GM19397 (cell line): ENCODE results near the gene UBA3.

Experiments
- ATAC-seq: cut with Tn5 transposase; IDR thresholded peaks from one replicate; pipeline ENCODE4 v1.9.1; 2021; ENCODE audit warnings: mild to moderate bottlenecking, moderate library complexity; ENCODE audit not compliant: unreplicated experiment

The UBA3 gene

DNA sequence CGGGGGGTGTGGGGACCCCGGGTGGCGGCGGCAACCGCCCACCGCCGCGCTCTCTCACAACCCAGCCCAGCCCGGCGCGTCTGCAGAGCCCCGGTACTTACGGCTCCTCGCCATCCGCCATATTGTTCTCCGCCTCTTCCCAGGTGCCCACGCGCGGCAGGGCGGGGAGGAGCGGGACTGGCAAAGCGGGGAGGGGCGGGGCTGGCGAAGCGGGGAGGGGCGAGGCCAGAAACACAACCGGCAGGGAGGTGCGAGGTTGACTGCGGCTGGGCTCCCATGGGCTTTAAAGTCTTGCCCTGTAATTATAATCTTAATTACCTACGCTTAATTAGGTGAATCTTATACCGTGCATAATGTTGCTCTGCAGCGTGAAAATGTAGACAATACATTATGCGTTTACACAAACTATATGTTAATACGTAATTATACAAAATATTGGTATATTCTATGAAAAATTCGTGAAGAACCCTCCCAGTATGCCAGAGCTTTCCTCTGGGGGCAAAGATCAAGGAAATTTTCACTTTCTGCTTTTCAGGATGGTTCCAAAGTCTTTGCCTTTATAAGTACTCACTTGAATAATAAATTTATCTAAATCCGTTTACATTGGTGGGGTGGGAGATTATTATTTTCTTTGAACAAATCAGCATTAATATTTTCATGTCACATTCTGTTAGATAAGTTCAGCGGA lies at the start of gene UBA3:
Gene UBA3, minus strand, starts transcription at position 133 of the 688 bp plus-strand sequence. Its CDS starts 12 bp downstream, at position 121.
- ATAC-seq: peak; percentile 57

DNA sequence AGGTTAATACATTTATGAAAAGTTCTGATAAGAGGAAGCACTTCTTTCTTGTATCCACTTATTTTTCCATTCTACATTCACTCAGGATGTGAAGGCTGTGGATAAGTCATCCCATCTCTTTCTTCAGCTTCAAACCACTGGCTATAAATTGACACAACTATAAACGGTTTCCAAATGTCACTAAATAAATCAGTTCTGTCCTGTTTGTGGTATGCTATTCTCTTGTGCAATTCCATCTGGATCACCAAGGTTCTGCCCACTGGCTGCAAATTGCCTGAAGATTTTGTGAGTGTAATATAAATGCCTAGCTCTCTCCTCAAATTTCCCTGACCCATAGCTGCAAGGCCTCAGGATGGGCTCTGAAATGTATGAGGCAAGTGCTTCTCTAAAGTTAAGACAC lies 49.4 kb upstream of the UBA3 start:
- ATAC-seq: no peak

DNA sequence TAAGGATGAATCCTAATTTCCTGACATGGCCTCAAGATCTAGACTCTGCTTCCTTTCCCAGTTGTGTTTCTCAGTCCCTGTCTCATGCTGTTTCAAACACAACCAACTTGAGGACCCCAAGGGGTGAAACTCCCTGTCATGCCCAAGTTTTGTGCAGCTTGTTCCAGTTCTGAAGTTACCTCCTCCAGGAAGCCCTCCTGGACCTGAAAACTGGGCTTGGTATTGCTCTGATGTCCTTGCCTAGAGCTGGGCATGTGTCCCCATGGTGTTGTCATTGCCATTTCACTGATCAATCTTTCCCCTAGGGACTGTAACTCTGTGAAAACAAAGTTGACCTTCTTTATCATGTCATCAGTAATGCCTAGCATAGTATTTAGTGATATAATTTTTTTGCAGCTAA lies 48.3 kb upstream of the UBA3 start:
- ATAC-seq: no peak

DNA sequence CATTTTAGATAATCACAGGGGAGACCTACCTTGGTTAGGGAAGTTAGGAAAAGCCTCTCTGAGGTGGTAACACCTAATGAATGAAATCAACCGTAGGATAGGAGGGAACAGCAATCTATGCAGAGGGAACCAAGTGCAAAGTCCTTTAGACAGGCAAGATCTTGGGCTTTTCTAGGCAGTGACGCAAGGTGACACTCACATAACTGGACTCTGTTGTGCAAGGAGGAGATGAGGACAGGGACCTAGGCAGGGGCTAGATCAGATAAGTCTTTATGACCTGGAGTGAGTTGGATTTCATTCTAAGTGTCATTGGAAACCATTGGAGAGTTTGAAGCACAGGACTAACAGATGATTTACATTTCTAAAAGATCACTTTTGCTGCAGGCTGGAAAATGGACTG lies 46.8 kb upstream of the UBA3 start:
- ATAC-seq: no peak

DNA sequence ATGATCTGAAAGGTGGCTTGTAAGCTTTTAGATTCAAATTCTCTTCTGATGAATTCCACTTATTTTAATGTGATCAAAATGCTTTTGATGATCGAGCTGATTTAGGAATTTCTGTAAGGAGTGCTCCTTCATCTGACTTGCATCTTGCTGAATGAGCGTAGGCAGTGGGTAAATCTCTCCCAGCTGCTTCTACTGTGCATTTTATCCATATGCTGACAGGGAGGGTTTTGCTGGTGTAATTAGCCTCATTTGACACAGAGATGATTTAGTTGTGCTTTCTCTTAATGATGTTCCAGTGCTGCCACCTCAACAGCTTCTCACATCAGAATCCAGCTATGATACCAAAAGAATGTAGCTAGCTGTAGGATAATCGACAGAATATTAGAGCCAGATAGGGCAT lies 46.1 kb upstream of the UBA3 start:
- no peak for ATAC-seq

DNA sequence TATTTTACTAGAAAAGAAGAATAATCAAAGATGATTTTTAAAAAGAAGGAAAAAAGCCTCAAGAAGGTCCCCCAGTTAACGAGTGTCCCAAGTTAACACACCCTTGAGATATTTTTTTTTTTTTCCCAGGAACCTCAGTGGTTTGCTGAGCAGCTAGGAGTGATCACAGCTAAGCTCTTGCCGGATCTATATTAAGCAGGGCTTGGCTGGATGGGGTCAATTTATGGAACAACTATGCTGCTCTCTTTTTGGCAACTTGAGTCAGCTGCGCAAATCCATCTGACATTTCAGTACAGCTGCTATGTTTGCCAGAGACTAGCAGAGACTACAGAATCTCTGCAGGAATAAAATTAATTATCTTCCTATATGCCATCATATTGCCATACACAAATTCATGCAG lies 42.2 kb upstream of the UBA3 start, which contains the start of gene LMOD3:
Gene LMOD3, minus strand, starts transcription at position 193 of the 400 bp plus-strand sequence. CDS start 209 bp downstream, outside the sequence.
- ATAC-seq: no peak

DNA sequence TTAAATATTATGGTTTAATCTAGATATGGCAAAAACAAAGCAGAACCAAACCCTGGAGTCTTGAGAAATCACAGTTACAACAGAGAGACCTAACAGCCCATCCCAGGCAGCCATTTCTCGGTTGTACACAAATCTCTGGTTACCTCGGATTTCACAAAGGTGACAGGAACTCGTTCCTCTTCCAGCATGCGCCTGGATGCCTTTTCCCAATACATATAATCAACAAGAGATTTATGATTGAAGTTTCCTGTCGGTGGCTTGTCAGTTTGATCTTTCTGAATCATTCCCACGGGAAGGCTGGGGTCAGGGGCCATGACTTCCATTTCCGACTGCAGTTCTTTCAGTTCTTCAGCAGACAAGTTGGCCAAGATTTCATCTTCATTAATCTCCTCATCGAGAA lies 41.8 kb upstream of the UBA3 start:
- no peak for ATAC-seq

DNA sequence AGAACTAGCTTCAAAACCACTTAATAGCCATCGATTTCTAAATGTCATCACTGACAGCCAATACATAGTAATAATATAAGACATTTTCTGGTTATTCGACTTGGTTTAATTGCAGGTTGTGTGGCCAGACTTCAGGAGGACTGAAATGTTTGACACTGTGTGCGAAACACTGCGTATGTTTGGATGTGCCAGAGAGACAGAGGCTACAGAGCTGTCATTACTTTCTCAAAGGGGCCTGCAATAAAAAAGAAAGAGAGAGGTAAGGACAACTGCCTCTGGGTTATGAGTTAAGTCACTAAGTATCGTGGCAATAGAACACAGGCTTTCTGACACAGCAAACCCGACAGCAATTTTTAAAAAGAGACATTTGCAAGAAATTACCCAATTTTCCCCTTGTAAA lies 41.3 kb upstream of the UBA3 start:
- no peak for ATAC-seq

DNA sequence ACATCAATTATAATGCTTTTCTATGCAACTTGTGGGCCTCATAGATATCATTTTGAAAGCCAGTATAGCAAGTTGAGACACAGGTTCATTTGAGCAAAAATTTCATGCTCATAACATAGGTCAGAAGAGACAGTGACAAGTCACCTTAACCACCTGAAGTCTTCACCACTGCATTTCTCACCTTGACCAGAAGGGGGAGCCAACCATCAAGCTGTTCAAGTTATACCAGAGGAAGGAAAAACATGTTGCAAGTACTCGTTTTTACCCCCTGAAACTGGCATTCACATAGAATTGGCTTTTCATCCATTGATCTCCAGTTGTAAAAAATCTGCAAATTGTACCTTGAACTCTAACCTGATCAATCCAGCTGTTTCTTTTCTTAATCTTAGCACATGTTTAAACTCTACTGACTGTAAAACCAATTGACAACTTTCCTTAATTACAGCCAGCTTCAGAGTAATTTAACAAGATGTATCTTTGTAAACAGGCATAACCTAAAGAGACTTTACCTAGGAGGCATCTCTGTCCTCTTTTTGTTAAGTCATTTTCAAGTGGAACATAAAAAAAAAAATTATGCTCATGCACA lies 40.8 kb upstream of the UBA3 start:
- ATAC-seq: peak; percentile 83

DNA sequence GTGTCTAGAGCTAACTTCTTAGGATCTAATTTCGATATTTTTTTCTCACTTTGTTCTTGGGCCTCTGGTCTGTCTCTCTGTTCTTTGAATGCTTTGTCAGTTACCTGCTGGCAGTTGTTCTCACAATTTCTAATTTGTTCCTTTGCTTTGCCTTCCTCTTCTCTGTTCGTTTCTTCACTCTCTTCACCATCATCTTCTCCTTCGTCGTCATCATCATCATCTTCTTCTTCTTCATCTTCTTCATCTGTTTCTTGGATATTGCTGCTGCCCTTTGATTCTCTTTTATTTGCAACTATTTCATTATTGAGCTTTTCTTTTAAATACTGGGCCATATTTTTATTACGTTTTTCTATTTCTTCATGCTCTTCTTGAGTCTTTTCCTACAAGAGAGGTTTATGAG lies 39.5 kb upstream of the UBA3 start:
- ATAC-seq: no peak

DNA sequence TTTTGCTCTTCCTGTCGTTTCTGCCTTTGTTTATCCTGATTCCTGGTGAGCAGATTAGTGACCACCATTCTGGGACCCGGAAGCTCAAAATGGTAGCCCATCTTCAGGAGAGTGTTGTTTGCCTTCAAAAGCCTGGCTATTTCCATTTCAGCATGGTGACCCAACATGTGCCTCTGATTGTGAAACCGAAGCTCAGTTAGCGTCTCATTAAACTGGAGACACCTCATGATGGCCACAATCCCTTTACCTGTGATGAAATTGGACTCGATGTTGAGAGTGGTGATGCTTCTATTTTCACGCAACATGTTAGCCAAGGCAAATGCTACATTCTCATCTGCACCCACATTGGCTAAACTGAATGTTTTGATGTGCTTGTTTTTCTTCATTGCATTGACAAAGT lies 39.0 kb upstream of the UBA3 start:
- no peak for ATAC-seq

DNA sequence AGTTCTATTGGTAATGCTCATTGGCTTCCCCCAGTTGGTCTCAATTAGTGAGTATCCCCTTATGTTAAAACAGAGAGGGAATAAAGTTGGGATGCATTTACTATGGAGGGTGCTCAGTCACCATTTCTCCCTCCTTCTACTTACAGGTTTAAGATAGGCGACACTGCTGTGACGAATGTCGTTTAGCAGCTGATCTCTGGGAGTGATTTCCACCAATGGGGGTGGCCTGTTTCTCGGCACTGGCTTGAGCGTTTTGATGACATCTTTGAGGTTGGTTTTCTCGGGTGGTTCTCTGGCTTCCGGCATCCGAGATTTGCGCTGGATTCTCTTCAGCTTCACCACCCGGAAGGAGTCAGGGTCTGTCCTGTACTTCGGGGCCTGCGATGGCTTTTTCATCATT lies 38.4 kb upstream of the UBA3 start:
- no peak for ATAC-seq

DNA sequence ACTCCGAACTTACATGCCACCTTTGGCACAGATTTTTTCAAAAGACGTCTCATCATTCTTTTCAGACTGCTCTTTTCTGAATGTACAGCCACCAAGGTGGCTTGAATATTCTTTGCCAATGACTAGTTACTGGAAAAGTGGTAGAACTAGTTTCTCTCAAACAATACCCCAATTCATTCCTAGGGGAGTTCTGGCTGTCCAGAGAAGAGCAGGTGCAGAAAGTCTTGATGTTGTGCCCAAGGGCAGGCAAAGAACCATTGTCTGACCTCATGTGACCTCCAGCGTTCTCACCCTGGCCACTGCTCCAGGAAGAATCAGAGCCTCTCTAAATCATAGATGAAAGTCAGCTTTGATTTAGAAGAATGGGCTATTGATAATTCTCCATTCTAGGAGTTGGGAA lies 36.7 kb upstream of the UBA3 start:
- no peak for ATAC-seq

DNA sequence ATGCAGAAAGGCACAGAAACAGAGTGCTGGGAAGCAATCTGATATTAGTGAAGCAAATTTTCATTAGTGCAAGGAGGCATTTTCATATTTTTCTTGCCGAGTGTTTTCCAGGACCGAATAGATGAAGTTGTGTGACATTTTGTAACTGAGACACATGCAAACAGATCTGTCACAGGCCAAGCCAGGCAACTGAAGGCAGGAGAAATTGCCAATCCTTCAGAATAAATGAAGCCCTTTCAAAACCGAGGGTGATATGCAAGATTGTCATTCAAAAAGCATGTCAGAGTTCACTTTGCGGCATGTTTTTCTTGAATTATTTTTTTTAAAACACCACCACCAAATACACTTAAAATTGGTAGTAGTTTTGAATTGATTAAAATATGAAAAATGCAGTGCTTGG lies 36.0 kb upstream of the UBA3 start:
- ATAC-seq: no peak

DNA sequence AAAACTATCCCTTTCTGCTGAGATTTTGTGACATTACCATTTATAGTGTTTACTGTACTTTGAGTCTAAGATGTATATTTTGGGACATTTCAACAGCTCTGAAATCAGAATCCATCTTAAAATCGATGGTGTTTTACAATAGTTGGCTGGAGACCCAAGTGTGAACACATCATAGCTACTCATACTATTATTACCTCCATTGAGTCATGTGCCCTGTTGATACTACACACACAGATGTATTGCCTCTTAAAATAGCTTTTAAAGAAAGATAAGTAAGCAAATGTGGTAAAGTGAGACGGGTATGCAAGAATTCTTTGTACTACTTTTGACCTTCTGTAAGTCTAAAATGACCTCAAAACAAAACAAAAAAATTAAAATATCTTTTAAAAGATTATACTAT lies 35.6 kb upstream of the UBA3 start:
- ATAC-seq: no peak

DNA sequence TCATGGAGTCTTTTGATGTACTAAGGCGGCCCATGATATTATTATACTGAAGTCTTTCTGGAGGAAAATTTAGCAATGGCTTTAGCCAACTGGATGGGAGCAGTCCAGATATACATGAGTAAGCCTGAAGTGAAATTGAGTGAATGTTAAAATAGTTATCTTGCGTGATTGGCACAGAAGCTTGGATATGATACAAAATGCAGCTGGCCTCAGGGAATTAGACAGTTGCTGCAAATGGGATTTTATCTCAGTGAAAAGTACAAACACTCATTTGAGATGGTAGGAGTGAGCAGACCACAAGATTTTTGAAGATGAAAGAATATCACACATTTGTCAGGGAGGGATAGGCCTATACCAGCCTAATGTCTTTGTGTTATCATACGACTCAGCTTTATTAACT lies 33.4 kb upstream of the UBA3 start:
- ATAC-seq: no peak

DNA sequence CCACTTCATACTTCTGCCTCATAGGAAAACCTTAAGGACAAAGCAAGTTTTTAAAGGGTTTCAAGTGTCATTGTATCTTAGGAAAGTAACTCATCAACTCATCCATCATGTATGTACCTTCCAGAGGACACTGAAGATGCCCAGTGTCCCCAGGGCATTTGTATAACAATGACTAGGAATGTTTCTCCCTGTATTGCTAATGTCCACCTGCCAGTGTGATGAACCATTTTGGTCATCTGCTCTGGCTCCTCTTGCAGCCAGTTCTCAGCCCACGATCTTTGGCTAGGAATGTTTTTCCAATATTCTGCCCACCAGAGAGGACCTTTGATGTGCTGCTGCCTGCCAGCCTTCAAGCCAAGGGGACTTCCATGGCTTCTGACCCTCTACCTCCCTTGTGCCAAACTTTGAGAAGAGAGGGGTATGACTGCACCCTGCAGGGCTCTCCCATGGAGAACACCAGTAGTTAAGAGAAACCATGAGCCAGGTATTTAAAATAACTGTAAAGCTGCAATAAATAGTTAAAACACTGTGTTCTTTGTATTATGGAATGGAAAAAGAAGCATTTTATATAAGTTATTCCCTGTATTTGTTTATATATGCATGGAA lies 30.9 kb upstream of the UBA3 start:
- ATAC-seq: no peak

DNA sequence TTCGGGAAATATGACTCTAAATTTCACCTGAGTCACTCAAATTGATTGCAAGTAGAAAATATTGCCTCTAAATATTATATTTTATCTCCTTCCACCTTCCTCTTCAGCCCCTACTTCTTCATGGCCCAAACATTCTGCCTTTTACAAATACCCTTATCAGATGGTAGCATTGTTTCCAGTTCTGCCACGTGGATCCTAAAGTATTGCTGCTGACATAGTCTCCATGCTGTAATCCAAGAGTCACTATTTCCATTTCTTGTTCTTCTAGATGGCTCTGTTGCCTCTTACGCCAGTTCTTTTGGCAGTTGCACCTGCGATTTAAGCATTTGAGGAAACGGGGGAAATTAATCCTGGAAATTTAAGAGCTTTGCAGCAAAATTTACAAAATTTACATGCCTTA lies 28.6 kb upstream of the UBA3 start:
- no peak for ATAC-seq

DNA sequence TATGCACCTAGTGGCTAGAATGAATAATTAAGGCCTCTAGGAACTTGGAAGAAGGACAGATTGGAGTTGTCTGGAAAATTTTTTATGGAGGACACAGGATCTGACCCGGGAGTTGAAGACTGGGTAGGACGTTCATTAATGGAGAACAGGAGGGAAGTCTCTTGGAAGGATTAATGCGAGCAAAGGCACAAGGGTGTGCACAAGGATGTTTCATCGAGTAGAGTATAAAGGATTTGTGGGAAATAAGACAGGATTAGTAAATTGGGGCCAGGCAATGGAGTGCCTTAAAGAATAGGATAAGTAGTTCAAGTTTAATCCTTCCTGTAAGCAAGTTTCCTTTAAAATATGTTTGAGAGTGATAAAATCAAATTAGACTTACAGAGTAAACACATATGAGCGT lies 27.7 kb upstream of the UBA3 start:
- ATAC-seq: no peak

DNA sequence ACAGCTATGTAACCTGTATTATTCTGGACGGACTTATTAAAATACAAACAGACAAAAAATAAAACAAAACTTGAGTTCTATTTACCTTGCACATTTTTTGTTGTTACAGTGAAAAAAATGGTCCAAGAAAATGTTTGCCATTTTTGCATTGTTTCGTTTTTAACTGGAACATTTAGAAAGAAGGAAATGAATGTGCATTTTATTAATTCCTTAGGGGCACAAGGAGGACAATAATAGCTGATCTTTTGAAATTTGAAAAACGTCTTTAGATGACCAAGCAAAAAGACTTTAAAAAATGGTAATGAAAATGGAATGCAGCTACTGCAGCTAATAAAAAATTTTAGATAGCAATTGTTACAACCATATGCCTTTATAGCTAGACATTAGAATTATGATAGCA lies 25.2 kb upstream of the UBA3 start:
- no peak for ATAC-seq

DNA sequence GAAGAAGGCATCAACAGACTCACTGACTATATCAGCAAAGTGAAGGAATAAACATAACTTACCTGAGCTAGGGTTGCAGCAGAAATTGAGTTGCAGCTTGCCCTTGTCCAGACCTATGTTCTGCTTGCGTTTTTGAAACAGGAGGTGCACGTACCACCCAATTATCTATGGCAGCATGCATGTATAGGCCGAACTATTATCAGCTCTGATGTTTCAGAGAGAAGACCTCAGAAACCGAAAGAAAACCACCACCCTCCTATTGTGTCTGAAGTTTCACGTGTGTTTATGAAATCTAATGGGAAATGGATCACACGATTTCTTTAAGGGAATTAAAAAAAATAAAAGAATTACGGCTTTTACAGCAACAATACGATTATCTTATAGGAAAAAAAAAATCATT lies 24.4 kb upstream of the UBA3 start:
- no peak for ATAC-seq

DNA sequence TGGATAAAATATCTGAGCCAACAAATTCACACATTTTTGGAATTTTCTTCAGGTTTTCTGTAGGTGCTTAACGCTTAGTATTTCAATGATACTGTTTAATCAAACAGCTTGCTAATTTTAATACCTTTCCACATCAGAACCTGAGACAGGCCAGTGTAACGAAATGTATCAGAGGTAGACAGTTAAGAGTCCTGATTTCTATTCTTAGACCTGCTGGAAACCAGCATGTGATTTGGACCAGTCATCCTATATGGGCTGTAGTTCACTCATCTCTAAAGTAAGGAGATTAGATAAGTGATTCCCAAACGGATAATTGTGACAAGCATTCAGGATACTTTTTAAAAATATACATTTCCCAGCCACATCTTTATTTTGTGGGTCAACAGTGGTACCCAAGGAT lies 23.0 kb upstream of the UBA3 start:
- no peak for ATAC-seq

DNA sequence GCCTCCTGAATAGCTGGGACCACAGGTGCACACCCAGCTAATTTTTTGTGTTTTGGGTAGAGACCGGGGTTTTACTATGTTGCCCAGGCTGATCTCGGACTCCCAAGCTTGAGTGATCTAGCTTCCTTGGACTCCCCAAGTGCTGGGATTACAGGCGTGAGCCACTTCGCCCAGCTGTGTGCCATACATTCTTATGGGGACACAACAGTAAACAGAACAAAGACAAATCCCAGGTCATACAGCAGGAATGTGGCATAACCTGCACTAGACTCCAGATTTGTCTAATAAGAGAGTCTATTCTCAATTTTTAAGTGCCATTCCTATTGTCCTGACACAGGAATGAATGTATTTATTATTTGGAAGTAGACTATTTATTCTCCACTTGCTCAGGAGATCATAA lies 22.2 kb upstream of the UBA3 start:
- no peak for ATAC-seq
